Measurements from ENCODE around the gene UTF1.
"Not testable (repeated sequence)": the region's sequence is repeated elsewhere in the genome, so short reads cannot be mapped to it uniquely, and the experiment has no call there.

Gene UTF1

DNA sequence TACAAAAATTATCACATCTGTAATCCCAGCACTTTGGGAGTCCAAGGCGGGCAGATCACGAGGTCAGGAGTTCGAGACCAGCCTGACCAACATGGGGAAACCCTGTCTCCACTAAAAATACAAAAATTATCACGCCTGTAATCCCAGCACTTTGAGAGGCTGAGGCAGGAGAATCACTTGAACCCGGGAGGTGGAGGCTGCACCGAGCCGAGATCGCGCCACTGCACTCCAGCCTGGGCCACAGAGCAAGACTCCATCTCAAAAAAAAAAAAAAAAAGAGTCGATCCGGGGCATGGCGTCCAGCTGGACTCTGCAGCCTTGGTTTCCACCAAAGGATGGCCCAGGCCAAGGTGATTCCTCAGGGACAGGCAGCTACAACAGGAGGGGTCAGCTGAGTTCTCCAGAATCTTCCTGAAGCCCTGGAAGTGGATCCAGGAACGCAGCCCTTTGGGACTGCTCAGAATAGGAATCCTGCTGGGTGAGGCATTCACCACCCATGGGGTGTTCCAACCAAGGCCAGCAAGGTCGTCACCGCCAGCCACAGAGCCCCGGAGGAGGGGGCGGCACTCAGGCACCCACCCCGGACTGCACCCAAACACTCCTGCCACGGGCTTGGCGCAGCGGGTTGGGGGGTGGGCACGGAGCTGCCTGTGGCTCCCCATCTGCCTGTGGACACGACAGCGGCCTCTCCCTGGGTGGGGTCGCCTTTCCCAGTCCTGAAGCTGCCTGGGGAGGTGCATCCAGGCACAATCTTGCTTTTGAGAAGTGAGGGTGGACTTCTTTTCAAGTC, 12.0 kb upstream of the UTF1 start:
- POLR2A ChIA-PET = no interaction called here
- no peak for DNase-seq (ENCODE audit: extremely low spot score)
- TF ChIP-seq, protein P1, sequence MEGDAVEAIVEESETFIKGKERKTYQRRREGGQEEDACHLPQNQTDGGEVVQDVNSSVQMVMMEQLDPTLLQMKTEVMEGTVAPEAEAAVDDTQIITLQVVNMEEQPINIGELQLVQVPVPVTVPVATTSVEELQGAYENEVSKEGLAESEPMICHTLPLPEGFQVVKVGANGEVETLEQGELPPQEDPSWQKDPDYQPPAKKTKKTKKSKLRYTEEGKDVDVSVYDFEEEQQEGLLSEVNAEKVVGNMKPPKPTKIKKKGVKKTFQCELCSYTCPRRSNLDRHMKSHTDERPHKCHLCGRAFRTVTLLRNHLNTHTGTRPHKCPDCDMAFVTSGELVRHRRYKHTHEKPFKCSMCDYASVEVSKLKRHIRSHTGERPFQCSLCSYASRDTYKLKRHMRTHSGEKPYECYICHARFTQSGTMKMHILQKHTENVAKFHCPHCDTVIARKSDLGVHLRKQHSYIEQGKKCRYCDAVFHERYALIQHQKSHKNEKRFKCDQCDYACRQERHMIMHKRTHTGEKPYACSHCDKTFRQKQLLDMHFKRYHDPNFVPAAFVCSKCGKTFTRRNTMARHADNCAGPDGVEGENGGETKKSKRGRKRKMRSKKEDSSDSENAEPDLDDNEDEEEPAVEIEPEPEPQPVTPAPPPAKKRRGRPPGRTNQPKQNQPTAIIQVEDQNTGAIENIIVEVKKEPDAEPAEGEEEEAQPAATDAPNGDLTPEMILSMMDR (IDR thresholded peaks at IDR 0.05; ENCODE audit: control extremely low read depth, extremely low read depth, low read depth, missing control alignments) = no peak
- CTCF ChIA-PET = no interaction called here

- ChIA-PET CTCF (no interaction called here), POLR2A (no interaction called here)
- TF ChIP-seq, protein P1 (IDR thresholded peaks at IDR 0.05; ENCODE audit: control extremely low read depth, extremely low read depth, low read depth, missing control alignments) = no peak
- no peak for DNase-seq (ENCODE audit: extremely low spot score)
Observed at GRCh38 chr10:133218891-133219290, 11.1 kb upstream of the UTF1 start.

- TF ChIP-seq, protein P1 (IDR thresholded peaks at IDR 0.05; ENCODE audit: control extremely low read depth, extremely low read depth, low read depth, missing control alignments) = no peak
- no peak for DNase-seq (ENCODE audit: extremely low spot score)
- ChIA-PET CTCF (no interaction called here), POLR2A (no interaction called here)
Observed at GRCh38 chr10:133219782-133220181, 10.2 kb upstream of the UTF1 start.

GRCh38 chr10:133221331-133221730, 8.7 kb upstream of the UTF1 start:
- ChIA-PET CTCF (no interaction called here), POLR2A (no interaction called here)
- TF ChIP-seq, protein P1 (IDR thresholded peaks at IDR 0.05; ENCODE audit: control extremely low read depth, extremely low read depth, low read depth, missing control alignments) = no peak
- DNase-seq (ENCODE audit: extremely low spot score) = no peak

- POLR2A ChIA-PET; DNase-seq (ENCODE audit: extremely low spot score); CTCF ChIA-PET: not testable (repeated sequence)
Observed at GRCh38 chr10:133221756-133222155, 8.3 kb upstream of the UTF1 start.

- POLR2A ChIA-PET = no interaction called here
- CTCF ChIA-PET = no interaction called here
- no peak for DNase-seq (ENCODE audit: extremely low spot score)
- TF ChIP-seq, protein P1 (IDR thresholded peaks at IDR 0.05; ENCODE audit: control extremely low read depth, extremely low read depth, low read depth, missing control alignments) = no peak
Observed at GRCh38 chr10:133224076-133224475, 5.9 kb upstream of the UTF1 start.

DNA sequence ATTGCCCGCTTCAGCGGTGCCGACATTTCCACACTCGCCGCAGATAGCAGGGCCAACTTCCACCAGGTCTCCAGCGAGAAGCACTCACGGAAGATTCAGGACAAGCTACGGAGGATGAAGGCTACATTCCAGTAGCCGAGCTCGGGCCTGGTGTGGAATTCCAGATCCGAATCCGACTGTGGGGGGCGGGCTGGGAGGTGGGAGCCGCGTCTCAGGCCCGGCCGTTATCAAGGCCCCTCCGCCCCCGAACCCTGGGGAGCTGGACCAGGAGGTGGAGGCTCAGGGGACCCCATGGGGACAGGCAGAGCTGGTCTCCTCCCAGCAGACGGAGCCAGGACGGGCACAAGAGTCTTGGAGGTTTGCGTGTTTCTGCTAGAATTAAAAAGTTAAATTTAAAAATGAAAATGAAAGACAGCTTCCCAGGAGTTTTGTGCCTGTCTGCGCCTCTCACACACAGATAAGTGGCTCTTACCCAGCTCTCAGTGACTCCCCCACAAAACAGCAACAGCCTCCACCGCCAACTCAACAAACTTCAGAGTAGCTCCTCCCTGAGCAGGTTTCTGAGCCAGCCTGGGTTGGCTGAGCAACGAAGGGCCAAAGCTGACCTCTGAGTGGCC, 5.2 kb upstream of the UTF1 start:
- ChIA-PET POLR2A (interaction anchor here (0.6 kb wide), 1 partner anchor 22 kb away, joined by 15 read pairs; no protein-coding TSS in a partner anchor), CTCF (interaction anchor here (0.9 kb wide), 1 partner anchor 10 kb away, joined by 3 read pairs; no protein-coding TSS in a partner anchor)
- TF ChIP-seq, protein P1 (IDR thresholded peaks at IDR 0.05; ENCODE audit: control extremely low read depth, extremely low read depth, low read depth, missing control alignments) = no peak
- no peak for DNase-seq (ENCODE audit: extremely low spot score)
